HFF-Myc (cell line): ENCODE measurements around the gene ROMO1.
"Not testable (repeated sequence)": the region's sequence is repeated elsewhere in the genome, so short reads cannot be mapped to it uniquely, and the experiment has no call there.

Experiments
- DNase-seq: peaks from one replicate; pipeline ENCODE4 v3.0.0-alpha.2; 2011; ENCODE audit warnings: low read depth; ENCODE audit errors: extremely low read depth
- H3K4me3 ChIP-seq: replicated peaks from 2 replicates; pipeline ENCODE4 v1.5.1; 2011; ENCODE audit warnings: low read depth, mild to moderate bottlenecking, control low read depth, low read length
- TF ChIP-seq, protein P1 (sequence below): IDR thresholded peaks from 2 replicates; pipeline ENCODE4 v1.5.1; 2012; ENCODE audit warnings: mild to moderate bottlenecking, low read depth, low read length, control low read depth; ENCODE audit errors: missing control alignments

The ROMO1 gene

DNA sequence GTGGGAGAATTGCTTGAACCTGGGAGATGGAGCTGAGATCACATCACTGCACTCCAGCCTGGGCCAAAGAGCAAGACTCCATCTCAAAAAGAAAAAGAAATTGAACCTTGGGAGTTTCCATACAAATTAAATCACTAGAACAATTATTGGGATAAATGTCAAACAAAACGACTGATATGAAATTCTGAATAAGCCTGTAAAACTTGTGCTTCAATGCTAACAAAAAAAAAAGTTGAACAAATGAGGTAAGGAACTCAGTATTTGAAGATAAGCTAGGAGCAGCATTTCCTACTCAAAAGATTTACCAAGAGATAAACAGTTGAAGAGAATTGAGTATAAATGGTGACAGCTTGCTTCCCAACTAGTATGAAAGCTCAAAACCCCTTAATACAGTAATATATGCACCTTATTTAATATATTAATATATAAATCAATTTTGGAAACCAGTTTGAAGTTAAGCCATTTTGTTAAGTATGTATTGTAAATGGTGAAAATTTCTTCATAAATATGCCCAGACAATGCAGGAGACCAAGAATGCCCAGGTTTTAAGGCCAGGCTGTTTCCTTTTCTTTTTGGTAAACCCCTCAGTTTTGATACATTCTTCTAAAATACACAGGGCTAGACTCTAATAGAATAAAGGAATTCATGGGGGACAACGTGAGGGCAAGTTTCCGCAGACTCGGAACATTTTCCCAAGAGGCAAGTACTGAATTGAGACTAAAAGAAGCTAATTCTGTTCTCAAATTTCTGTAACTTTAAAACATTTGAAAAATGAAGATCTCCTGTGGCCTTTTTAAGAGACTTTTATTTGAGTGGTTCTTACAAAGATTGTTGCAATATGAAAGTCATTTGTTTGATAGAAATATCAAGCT, 3.9 kb downstream of the ROMO1 start:
- no peak overlapping the region for H3K4me3 ChIP-seq
- TF ChIP-seq, protein P1, sequence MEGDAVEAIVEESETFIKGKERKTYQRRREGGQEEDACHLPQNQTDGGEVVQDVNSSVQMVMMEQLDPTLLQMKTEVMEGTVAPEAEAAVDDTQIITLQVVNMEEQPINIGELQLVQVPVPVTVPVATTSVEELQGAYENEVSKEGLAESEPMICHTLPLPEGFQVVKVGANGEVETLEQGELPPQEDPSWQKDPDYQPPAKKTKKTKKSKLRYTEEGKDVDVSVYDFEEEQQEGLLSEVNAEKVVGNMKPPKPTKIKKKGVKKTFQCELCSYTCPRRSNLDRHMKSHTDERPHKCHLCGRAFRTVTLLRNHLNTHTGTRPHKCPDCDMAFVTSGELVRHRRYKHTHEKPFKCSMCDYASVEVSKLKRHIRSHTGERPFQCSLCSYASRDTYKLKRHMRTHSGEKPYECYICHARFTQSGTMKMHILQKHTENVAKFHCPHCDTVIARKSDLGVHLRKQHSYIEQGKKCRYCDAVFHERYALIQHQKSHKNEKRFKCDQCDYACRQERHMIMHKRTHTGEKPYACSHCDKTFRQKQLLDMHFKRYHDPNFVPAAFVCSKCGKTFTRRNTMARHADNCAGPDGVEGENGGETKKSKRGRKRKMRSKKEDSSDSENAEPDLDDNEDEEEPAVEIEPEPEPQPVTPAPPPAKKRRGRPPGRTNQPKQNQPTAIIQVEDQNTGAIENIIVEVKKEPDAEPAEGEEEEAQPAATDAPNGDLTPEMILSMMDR: no peak
- no peak for DNase-seq

DNA sequence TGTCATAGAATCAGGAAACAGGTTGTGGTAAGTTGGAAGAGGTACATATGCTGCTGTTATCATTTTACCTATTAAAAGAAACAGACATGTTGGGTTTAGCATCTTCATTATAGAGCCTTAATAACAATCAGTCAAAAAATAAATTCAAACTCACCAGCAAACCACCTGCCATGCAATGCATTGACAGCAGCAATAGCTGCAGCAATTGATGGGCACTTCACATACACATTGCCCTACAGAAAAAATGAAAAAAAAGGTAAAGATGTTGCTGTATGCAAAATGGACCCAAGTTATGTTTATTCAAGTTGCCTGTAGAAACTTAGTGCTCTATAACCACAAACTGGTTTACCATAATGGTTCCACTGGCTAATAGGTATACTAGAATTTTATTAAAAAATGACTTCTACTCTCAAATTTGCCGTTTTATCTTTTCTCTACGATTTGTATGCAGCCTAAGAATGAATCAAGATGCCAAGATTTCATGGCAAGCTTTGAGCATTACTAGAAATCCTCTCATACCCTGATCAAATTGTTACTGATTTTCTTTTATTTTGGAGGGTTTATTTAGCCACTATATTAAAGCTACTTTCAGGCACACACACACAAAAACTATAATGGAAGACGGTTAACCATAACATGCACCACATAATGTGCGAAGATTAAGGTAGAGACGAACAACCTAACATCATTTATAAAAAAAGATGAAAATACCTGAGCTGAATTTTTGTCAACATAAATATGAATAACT, 5.5 kb downstream of the ROMO1 start:
- H3K4me3 ChIP-seq: no peak overlapping the region
- DNase-seq: no peak
- TF ChIP-seq, protein P1: no peak

DNA sequence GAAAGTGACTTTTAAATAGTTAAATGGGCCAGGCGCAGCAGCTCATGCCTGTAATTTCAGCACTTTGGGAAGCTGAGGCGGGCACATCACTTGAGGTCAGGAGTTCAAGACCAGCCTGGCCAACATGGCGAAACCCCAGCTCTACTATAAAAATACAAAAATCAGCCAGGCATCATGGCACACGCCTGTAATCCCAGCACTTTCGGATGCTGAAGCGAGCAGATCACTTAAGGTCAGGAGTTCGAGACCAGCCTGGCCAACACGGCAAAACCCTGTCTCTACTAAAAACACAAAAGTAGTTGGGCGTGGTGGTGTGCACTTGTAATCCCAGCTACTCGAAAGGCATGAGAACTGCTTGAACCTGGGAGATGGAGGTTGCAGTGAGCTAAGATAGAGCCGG, 6.7 kb downstream of the ROMO1 start:
- H3K4me3 ChIP-seq, DNase-seq: not testable (repeated sequence)

DNA sequence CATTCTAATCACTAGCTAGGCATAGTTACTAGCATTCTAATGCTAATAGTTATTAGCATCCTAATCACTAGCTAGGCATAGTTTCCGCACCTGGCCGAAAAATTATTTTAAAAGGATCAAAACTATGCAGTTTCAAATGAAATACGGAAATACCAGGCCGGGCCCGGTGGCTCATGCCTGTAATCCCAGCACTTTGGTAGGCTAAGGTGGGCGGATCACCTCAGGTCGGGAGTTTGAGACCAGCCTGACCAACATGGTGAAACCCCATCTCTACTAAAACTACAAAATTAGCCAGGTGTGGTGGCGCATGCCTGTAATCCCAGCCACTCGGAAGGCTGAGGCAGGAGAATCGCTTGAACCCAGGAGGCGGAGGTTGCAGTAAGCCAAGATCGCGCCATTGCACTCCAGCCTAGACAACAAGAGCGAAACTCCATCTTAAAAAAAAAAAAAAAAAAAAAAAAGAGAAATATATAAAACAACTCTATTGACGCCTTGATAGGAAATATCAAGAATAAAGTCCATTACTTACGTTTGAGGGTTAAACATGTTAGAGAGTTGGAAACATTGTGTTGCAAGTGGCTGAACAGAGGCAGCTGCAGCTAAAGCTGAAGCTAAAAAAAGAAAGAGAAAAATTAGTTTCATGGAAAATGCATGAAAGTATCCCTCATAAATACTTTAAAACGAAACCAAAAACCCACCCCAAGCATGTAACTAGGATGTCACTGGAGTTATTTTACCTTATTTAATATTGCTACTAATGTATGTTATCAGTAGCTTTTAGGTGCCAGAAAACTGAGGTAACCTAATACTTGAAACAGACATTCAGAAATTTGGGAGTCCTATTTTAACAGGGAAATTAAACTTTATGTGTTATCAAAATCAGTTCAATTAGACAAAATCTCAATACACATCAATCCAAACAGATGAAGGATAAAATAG, 7.7 kb downstream of the ROMO1 start:
- H3K4me3 ChIP-seq, DNase-seq: not testable (repeated sequence)

DNA sequence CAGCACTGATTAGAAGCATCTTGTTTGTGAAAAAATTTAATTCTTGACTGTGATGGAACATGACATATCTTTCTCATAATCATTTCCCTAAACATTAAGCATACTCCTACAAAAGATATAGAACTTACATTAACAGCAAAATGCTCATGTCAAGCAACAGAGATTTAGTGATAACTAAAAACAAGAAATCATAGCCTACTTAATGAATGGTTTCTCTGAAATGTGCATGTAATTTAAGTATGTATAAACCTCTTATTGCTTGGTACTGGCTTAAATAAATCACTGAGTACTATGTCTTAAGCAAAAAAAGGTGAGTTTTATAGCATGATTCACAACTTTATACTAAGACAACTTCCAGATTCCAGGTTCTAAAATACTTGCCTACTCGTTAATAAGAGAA, 9.3 kb downstream of the ROMO1 start:
- H3K4me3 ChIP-seq: no peak overlapping the region
- no peak for DNase-seq
- TF ChIP-seq, protein P1: no peak

DNA sequence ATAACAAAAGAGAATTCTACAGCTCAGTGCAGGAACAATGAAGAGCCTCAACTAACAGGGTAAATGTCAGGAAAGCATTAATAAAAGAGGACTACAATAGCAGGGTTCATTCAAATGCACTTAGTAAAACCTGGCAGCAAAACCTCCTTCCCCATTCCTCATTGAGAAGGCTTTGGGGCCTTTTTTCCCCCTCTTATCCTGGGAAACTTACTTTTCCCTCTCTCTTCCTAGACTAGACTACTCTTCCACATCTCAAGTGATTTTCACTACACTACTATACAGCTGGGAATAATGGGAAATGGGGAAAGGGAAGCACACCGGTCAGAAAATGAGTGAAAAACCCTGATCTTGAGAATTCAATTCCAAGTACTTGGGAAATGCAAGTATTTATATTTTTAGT, 10.1 kb downstream of the ROMO1 start:
- TF ChIP-seq, protein P1: no peak

DNA sequence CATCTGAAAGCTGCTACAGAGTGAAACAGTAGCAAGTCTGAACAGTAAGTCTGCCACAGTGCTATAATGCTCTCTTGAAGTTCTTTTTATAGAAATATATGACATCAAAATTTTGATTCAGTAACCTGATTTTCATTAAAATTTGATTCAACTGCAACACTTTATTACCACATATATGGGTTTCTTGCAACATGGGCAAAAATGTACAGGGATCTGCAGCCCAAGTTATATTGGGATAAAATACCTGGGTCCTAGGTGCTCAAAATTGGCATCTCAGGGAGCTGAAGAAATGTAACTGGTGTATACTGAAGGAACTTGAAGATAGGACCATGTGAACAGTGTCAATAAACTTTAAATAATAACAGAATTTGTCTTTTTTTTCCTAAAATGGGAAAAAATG, 10.8 kb downstream of the ROMO1 start:
- DNase-seq: no peak
- TF ChIP-seq, protein P1: no peak
- no peak overlapping the region for H3K4me3 ChIP-seq

More for the DNA sequence above, 10.1 kb downstream of the ROMO1 start:
- no peak overlapping the region for H3K4me3 ChIP-seq
- DNase-seq: no peak
